AG04450 (cell line): ENCODE data around the gene NPTX1. TPM values are rescaled to one million over a fixed set of nuclear protein-coding genes. Genes with fewer than 3 reads are reported as not detected.

Source experiments
- CTCF ChIA-PET: fragments of 300-600, 350-600 bp; formaldehyde crosslinking; extraction: SDS; loops from one replicate; lab custom pipeline; 2022; ENCODE audit warnings: antibody characterized with exemption, inconsistent platforms; lab: Charles Lee
- POLR2A ChIA-PET: fragments of 350-600 bp; formaldehyde crosslinking; extraction: SDS; loops from one replicate; lab custom pipeline; 2021; ENCODE audit warnings: antibody characterized with exemption, inconsistent platforms; lab: Yijun Ruan, JAX
- DNase-seq: peaks from one replicate; pipeline ENCODE4 v3.0.0-alpha.2; 2011; ENCODE audit warnings: low read depth, low spot score
- H3K27ac ChIP-seq: one replicate; pipeline ENCODE4 v1.5.1; 2012; ENCODE audit warnings: low read depth, low read length, control low read depth
- H3K27me3 ChIP-seq: one replicate; pipeline ENCODE4 v1.6.0; 2012; ENCODE audit warnings: low read length; ENCODE audit not compliant: control insufficient read depth, insufficient read depth
- H3K4me3 ChIP-seq: 2 replicates; pipeline ENCODE4 v1.5.1; 2011; ENCODE audit warnings: mild to moderate bottlenecking, low read depth, low read length, control low read depth
- H3K9me3 ChIP-seq: 2 replicates; pipeline ENCODE4 v1.5.1; 2012; ENCODE audit warnings: low read length; ENCODE audit not compliant: control insufficient read depth, insufficient read depth
- CTCF ChIP-seq: IDR thresholded peaks from 2 replicates; pipeline ENCODE4 v1.5.1; 2011; ENCODE audit warnings: low read depth, low read length, control low read depth, inconsistent platforms
- polyA minus RNA-seq: library from RNA; depleted of rRNA, polyadenylated mRNA; stranded (reverse); fragments of >200 nt; gene quantifications from 2 replicates; pipeline ENCODE4 v1.2.3, GENCODE V29; 2011; rRNA and poly(A)+ RNA removed
- polyA plus RNA-seq: library from polyadenylated mRNA; depleted of rRNA; stranded (reverse); fragments of >200 nt; gene quantifications from 2 replicates; pipeline ENCODE4 v1.2.3, GENCODE V29; 2011; rRNA removed

The NPTX1 gene
- polyA plus RNA-seq (6.4 and 6.5 TPM in 2 replicates), polyA minus RNA-seq (7.0 and 14.2 TPM in 2 replicates)

- ChIA-PET POLR2A (interaction anchor here (0.6 kb wide), 1 partner anchor 55 kb away, joined by 3 read pairs; no protein-coding TSS in a partner anchor), CTCF (no interaction called here)
- H3K27me3 ChIP-seq: peaks cover 74% of the 10 kb centered on the region
- peak within 1 kb of the TSS; percentile 31 for H3K4me3 ChIP-seq
- no peaks in the 10 kb centered on the region; the same call in 1 of the 2 replicates for H3K9me3 ChIP-seq
- TF ChIP-seq CTCF: no peak
- DNase-seq: no peak
- H3K27ac ChIP-seq: no peak within 1 kb of the TSS
Measured at GRCh38 chr17:80475910-80476876, at the start of gene NPTX1. TSS of gene NPTX1 (minus strand) at chr17:80476607. CDS start at chr17:80476446, 161 bp downstream.

- ChIA-PET POLR2A (no interaction called here), CTCF (interaction anchor here (0.6 to 0.7 kb wide), 2 partner anchors 52 to 579 kb away, joined by 3 read pairs; no protein-coding TSS in a partner anchor)
- H3K27ac ChIP-seq: no peak overlapping the region
- peaks cover 9% of the 10 kb centered on the region for H3K9me3 ChIP-seq
- H3K27me3 ChIP-seq: peaks cover 9% of the 10 kb centered on the region
- H3K4me3 ChIP-seq: no peak overlapping the region
- no peak for DNase-seq
- no peak for TF ChIP-seq CTCF
Measured at GRCh38 chr17:80523956-80524712, 47.7 kb upstream of the NPTX1 start.

GRCh38 chr17:80523054-80523744 is 46.8 kb upstream of the NPTX1 start:
- Histone ChIP-seq H3K27me3 (peaks cover 11% of the 10 kb centered on the region), H3K4me3 (no peak overlapping the region), H3K27ac (no peak overlapping the region), H3K9me3 (peaks cover 9% of the 10 kb centered on the region)
- TF ChIP-seq CTCF: no peak
- ChIA-PET CTCF (no interaction called here), POLR2A (no interaction called here)
- DNase-seq: no peak

- Histone ChIP-seq H3K4me3 (no peak overlapping the region), H3K9me3 (peaks cover 7% of the 10 kb centered on the region), H3K27ac (no peak overlapping the region), H3K27me3 (peaks cover 17% of the 10 kb centered on the region)
- POLR2A ChIA-PET: no interaction called here
- no peak for DNase-seq
- no peak for TF ChIP-seq CTCF
- CTCF ChIA-PET: interaction anchor here (0.5 to 1.0 kb wide), 3 partner anchors 19 to 56 kb away, joined by 3 to 9 read pairs (median 3); no protein-coding TSS in a partner anchor
Measured at GRCh38 chr17:80520810-80521455, 44.5 kb upstream of the NPTX1 start.
